Measurements from ENCODE around the gene TNFAIP2.
A peak's percentile ranks its signal among the peaks of the same experiment; 100 is the strongest.
"Not testable (repeated sequence)": the region's sequence is repeated elsewhere in the genome, so short reads cannot be mapped to it uniquely, and the experiment has no call there.

TNFAIP2 gene

DNA sequence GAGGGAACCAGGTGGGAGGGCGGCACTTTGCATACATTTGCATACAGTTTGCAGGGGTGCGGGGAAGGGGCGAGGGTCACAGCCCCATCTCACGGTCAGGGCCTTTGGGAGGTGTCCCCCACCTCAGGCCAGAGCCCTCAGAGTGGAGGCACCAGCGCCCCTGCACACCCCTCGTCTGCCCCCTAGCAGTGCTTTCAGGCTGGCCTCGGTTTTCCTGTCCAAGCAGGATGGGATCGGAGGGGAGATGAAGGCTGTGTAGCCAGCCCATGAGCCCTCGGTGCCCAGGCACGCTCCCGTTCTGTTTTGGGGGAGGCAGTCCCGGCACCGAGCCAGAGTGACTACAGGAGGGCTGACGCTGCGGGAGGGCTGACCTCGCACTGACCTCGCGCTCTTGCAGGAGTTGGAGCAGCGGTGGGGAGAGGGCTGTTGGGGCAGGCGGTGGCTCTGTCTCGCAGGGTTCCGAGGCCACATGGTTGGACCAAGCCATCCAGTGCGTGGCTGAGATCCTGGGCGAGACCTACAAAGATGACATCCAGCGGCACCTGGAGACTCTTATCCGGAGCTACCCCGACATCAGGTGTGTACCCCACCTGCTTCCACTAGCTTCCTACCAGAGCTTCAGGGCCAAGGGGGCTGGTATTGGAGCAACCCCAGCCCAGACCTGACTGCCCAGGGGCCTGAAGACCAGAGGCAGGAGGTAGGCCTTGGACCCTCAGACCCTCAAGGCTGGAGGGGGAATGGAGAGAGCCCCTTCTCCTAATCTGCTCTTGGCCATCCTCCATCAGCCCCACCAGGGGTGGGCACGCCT lies 15.1 kb upstream of the TNFAIP2 start:
- DNase-seq: no peak

- DNase-seq: peak; percentile 34
These were observed 14.5 kb upstream of the TNFAIP2 start for GRCh38 chr14:103108749-103109207.

DNA sequence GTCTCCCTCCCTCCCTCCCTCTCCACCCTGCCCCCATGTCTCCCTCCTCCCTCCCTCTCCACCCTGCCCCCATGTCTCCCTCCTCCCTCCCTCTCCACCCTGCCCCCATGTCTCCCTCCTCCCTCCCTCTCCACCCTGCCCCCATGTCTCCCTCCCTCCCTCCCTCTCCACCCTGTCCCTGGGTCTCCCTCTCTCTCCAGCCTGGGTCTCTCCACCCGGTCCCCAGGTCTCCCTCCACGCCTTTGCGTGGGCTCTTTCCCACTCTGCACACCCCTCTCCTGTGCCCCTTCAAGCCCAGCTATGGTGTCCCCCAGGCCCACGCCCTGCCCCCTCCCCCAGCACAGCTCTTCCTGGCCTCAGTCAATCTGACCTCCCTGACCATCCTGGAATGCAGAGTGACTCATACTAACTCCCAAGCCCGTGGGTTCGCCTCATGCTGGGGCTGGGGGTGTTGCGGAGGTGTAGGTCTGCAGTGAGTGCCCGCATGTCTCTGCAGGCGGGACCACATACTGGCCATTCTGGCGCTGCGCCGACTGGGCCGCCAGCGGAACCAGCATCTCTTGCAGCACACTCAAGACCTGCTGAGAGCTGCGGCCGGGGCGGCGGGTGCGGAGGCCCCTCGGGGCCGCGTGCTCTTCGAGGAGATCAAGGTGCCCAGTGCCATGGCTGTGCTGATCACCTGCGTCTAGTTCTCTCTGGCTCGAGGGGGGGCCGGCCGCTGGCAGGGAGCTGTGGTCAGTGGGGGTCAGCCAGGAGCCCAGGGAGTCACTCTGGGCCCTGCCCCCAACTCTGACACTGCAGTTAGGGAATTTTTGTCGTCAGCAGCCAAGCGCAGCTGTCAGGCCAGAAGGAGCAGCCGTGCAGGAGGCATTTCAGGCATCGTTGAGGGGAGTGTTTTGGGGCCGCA lies 13.5 kb upstream of the TNFAIP2 start:
- DNase-seq: peak; percentile 76

GRCh38 chr14:103110681-103111231 lies 12.5 kb upstream of the TNFAIP2 start:
- no peak for DNase-seq

DNA sequence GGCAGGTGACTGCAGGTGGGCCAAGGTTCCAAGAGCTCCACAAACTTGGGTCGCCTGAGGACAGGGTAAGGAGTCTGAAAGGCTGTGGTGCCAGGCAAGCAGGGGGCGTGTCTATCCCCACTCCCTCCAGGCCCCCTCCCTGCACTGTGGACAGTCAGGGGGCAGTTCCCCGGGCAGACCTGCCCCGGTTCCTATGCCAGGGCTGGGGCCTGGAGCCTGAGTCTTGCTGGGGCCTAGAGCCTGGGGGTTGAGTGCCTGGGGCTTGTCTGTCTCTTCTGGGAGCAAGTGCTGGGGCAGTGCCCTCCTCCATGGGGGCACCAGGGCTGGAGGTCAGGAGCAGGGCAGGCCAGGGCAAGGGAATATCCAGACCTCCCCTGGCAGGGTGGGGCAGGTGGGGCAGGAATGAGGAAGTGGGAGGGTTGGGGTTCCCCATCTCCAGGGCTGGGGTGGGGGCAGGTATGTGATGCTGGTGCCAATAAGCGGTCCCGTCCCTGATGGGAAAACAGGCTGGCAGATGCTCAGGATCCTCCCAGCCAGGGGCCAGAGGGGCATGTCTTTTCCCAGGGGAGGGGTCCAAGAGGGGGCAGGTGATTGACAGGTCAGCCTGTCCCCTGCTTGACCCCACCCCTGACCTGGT lies 11.9 kb upstream of the TNFAIP2 start:
- no peak for DNase-seq

DNA sequence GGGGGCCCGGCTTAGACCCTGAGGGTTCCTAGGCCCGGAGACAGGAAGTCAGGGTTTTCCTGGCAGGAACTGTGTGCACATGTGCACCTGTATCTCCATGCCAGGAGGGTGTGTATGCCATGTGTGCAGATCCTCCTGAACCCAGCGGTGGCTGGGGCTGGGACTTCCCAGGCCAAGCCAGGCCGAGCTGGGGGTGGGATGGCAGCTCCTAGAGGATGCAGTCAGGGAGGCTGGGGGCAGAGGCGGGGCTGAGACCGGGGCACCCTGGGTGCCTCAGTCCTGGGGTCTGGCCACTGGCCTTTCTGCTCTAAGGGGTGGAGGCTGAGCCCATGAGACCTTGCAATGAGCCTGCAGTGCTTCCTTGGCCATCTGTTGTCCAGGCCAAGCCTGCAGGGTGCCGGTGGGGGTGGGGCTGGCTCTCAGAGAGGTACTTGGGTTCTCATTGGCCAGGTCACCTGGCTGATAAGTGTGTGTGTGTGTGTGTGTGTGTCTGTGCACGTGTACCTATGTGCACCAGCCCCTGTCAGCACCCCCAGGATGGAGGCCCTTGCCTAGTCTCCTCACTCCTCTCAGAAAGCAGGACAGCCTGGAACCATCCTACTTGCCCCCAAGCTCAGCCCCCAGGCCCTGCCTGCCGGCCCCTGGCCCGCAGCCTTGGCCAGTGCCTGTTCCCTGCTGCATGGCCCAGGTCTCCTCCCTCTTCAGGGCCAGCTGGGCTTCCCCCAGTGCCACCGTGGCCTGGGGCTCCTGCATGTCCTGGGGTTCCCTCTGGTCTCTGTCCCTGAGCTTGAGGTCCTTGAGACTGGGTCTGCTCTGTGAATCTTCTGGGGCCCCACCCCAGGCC lies 10.6 kb upstream of the TNFAIP2 start:
- no peak for DNase-seq

GRCh38 chr14:103113303-103113702 lies 10.0 kb upstream of the TNFAIP2 start:
- DNase-seq: no peak

- DNase-seq: no peak
These were observed 9.5 kb upstream of the TNFAIP2 start for GRCh38 chr14:103113774-103114173.

DNA sequence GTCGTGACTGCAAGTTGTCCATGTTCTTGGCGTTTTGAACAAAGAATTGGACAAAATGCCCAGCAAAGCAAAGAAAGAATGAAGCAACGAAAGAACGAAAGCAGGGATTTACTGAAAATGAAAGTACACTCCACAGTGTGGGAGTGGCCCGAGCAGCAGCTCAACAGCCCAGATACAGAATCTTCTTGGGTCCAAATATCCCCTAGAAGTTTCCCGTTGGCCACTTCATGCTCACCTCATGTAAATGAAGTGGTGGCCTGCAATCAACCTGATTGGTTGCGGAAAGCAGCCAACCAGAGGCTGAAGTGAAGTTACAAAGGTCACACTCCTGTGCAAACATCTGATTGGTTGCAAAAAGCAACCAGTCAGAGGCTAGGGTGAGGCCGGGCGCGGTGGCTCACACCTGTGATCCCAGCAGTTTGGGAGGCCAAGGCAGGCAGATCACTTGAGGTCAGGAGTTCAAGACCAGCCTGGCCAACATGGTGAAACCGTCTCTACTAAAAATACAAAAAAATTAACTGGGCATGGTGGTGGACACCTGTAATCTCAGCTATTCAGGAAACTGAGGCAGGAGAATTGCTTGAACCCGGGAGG lies 8.1 kb upstream of the TNFAIP2 start:
- not testable (repeated sequence) for DNase-seq

DNA sequence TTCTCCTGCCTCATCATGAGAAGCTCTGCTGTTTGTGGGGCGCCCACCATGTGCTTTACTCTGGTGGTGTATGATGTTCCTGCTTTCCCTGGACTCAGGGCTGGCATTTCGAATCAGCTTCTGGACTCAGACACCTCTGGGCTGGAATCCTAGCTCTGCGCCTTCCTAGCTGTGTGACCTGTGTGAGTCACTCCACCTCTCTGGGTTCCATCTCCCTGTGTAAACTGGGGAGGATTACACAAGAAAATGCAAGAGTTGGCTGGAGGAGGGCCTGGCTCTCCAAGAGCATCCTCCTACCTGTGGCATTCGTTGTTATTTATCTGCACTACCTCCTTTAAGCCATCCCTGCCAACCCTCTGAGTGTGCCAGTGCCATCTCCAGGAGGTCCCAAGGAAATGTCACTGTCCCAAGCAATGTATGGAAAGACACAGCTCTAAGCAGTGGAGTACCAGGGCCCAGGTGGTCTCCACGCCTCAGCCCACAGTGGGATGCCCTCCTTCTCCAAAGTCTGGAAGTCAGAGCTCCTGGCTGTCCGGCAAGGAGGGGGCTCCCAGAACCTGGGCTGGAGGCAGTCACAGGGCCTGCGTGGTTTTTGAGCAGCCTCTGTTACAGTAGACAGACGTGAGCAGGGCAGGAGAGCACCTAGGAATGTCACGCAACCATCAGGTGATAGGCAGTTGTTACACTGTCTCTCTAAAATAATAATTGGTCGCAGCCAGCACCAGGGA lies 7.3 kb upstream of the TNFAIP2 start:
- no peak for DNase-seq

- DNase-seq: no peak
These were observed 6.6 kb upstream of the TNFAIP2 start for GRCh38 chr14:103116636-103117035.

DNA sequence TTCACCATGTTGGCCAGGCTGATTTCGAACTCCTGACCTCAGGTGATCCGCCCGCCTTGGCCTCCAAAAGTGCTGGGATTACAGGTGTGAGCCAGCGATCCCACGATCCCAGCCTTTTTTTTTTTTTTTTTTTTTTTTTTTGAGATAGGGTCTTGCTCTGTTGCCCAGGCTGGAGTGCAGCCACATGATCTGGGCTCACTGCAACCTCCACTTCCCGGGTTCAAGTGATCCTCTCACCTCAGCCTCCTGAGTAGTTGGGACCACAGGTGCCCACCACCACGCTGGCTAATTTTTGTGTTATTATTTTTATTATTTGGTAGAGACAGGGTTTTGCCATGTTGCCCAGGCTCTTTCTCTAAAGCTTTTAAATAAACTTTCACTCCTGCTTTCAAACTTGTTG lies 5.8 kb upstream of the TNFAIP2 start:
- DNase-seq: not testable (repeated sequence)

DNA sequence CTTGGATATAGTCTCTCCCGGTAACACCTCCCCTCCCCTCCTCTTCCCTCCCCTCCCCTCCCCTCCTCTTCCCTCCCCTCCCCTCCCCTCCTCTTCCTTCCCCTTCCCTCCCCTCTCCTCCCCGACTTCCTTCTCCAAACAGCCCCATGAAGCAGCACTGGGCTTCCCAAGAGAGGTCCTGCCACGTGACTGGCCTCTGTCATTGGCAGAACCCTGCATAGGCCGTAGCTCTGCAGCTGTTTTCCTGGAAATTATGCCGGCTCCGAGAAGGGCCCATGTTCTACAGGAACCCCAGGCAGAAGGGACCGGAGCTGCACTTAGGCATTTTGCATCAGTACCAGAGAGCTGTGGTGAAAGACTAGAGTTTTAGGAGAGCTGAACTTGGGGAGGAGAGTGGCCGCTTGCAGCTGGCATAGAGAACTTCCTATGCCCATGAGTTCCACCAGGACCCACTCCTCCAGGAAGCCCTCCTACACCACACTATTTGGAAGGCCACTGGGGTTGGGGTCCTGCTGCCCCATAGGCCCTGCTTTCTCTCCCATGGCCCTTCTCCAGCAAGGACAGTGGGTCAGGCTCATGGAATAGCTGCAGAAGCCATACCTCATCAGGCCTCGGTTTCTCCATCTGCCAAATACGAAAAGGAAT lies 5.1 kb upstream of the TNFAIP2 start:
- no peak for DNase-seq

DNA sequence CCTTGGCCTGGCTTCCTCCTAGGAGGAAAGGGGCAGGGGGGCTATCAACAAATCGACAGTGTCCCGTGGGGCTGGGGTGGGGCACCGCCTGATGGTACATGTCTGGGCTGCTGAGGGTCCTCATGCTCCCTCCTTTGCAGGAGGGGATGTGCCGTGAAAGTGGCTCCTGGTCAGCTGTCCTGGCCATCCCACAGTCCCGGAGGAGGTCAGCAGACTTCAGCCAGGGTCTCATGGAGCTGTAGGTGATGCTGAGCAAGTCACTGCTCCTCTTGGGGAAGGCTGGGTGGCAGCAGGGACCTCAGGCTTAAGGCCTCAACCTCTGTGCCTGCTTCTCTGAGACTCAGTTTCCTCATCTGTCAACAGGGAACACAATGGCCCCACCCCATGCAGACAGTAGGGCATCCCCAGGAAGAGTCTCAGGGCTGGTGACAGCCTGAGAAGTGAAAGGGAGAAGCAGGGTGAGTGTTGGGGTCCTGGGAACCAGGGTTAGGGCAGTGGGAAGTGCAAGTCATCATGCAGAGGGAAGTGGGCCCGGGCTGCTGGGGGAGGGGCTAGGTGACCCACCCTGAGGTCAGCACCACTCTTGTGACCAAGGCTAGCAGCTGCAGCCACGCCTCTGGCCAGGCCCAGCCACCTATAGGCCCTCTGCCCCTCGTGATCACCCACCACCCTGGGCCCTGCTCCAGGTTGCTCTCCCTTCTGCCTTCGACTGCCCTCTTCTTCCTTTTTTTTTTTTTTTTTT lies 4.4 kb upstream of the TNFAIP2 start:
- DNase-seq: no peak

- DNase-seq: not testable (repeated sequence)
These were observed 3.7 kb upstream of the TNFAIP2 start for GRCh38 chr14:103119527-103119926.

DNA sequence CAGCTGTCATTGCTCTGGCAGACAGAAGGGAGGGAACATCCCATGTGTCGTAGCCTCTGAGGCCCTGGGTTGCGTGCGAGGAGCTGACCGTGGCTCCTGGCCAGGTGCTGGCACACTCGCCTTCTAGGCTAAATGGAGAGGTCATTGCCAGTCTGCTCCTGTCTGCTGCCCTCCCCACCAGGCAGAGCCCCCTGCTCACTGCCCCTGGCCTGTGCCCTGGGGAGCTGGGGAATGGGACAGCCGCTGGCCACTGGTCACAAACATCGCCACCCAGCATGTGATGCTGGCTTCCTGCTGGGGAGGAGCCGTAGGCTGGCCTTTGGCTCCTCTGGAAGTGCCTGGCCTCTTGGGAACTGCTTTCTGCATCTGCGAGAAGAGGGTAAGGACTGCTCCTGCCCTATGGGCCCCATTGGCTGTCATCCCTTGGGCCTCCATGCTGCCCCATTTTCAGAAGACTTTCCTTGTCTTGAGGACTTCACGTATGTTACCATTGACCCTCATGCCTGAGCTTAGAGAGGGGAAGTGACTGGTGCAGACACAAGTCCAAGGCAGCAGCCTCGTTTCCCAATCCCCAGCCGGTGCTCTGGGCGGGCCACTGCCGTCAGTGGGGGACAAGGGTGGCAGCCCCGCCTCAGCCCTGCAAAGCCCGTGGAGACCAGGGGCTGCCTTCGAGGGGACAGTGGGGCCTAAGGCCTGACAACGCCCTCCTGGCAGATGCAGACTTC lies 2.0 kb upstream of the TNFAIP2 start:
- no peak for DNase-seq

DNA sequence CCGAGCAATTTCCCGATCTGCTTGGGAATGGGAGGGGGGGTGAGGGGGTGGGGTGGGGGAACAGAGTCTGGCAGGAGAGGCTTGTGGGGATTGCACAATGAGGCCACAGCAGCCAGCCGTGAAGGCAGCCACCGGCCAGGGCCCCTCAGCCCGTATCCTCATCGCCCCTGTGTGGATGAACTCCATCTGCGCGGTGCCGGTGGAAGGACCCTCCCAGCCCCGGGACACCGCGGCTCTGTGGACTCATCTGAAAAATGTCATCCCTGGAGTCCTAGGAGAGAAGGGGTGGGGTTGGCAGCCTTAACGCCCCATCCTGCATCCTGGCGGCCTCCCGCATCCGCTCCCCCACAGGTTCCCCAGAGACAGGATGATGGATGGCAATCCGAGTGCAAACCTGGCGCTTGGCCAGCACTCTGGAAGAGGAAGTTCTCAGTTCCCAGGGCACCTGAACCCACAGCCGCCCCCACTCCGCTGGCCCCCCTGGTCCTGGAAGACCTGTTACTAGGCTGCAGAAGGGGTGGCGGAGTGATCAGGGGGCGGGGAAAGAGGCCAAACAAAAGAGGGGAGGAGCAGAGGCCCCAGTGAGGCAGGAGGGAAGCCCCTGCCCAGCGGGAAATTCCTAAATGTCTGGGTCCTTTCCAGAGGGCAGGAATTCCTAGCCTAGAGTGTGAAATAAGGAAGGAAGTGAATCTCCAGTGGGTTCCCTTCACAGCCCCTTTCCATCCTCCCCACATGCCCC lies 1.2 kb upstream of the TNFAIP2 start:
- DNase-seq: peak; percentile 82

GRCh38 chr14:103122585-103122946 lies 695 bp upstream of the TNFAIP2 start:
- DNase-seq: no peak

All from fibroblast of skin of scalp (primary cell).